Stimulated activated CD4-positive, alpha-beta T cell treated with anti-CD3 and anti-CD28 coated beads, Interleukin-2, amount 100 ng/mL, for 48 hours (primary cell): ENCODE measurements around the gene EHBP1.
"Not testable (repeated sequence)": the region's sequence is repeated elsewhere in the genome, so short reads cannot be mapped to it uniquely, and the experiment has no call there.

Source experiments
- DNase-seq, 2 donors: peaks; one replicate each; pipeline ENCODE4 v3.0.0-alpha.2; 2020

The EHBP1 gene

DNA sequence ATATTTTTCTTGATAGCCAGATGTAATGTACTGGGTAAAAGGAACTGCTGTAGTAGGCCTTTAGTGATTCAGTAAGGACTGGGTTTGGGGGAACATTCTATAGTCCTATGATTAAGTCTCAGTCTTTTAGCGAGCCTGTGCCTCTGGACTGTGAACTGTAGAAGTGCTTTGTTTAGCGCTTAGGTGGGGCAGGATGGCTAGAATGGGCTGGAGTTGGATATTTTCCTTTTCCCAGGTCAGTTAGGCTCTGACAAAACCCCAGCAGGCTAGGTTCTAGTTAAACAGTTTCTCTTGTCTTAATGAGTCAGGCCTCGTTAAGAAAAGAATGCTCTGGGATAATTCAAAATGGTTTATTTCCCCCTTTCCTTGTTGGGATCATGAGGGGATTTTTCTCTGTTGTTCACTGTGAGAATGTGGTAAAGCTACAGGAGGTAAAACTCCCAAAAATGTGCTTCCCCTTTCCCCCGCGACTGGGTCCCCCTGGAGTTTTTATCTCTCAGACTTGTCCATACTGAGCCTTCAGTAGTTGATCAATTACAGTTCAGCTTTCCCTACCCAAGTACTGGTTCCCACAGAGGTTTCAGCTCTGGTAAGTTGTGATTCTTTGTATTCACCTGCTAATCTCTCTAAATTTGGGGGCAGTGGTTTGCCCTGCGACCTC is 31.5 kb downstream of the EHBP1 start:
- DNase-seq = no peak

DNA sequence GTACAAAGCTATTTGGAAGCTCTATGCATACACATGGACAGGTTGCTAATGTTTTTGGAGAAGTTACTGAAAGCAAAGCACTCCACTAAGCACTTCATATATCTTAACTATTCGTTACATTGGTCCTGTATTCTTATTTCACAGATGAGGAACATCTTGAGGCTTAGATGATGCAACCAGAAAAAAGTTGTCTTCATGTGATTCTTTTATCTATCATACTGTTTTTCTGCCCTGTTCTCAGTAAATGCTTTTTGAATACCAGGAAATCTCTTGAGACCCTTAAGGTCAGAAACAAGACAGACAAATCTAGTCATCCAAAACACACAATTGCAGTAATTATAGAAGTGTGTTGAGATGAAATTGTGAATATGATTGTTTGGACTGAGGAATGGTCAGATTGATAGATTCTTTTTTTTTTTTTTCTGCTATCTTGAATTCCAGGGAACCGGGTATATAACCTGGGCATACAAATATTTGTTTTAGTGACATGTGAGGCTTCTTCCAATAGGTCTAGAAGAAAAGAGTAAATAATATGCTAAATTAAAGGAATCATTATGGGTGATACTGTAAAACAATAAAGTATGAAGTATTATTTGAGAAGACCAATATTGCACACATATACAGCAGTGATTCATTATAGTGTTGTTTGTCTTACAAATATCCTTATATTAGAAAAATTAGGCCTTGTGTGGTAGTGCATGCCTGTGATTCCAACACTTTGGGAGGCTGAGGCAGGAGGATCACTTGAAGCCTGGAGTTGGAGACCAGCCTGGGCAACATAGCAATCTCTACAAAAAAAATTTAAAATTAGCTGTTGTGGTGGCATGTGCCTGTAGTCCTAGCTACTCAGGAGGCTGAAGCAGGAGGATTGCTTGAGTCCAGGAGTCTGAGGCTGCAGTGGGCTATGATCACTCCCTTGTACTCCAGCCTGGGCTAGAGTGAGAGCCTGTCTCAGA is 33.7 kb downstream of the EHBP1 start:
- DNase-seq = no peak

DNA sequence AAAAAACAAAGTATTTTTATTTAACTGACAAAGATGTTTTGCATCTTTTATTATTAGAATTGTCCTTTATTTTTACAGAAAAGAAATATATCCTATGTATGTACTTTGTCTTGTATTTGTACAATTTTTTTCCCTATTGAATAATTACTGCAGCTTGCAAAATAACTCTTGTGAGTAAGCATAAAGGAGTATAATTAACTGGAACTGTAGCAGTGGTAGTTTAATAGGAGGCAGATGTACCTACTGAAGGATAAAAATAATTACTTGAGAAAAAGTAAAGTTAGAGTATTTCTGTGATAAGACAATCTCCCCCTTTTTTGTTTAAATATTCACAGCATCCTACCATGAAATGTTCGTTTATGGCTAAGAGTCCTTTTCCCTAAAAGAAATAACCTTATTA is 34.7 kb downstream of the EHBP1 start:
- DNase-seq = no peak

DNA sequence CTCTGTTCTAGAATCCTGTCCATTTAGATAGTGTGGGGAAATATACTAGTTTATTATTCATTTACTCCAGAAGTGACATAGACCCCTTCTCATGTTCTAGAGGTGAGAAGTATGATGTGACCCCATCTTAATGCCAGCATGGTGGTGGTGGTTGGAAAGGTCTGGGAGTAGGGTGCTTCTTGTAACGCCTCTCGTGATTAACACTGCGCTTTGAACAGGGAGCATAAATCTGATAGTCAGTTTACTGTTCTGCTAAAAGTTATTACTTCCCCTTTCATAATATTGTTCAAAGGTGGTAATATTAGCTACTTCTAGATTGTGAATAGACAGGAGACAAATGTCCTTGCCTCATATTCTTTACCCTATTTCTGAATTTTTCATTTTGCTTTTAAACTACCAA is 35.6 kb downstream of the EHBP1 start:
- DNase-seq = no peak

DNA sequence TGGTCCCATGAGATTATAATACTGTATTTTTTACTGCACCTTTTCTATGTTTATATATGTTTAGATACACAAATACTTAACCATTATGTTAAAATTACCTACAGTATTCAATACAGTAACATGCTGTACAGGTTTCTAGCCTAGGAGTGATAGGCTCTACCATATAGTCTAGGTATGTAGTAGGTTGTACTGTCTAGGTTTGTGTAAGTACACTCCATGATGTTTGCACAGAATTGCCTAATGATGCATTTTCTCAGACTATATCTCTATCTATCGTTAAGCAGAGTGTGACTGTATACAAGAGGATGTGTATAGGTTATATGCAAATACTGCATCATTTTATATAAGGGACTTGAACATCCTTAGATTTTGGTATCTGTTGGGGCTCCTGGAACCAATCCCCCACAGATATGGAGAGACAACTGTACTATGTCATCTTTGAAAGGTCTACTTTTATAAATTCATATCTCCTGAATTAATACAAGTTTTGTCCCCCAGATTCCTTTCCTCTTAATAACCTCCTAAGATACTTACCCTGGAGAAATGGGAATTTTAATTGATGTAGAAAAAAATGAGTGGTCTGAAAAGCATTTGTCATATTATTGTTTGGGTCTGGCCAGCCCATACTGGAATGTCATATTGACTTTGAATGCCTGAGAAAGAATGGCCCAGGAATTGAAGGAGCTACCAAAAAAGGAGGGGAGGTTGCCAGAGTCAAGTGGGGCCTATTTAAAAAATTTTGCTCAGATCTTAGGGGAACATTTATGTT is 36.6 kb downstream of the EHBP1 start:
- DNase-seq = no peak

DNA sequence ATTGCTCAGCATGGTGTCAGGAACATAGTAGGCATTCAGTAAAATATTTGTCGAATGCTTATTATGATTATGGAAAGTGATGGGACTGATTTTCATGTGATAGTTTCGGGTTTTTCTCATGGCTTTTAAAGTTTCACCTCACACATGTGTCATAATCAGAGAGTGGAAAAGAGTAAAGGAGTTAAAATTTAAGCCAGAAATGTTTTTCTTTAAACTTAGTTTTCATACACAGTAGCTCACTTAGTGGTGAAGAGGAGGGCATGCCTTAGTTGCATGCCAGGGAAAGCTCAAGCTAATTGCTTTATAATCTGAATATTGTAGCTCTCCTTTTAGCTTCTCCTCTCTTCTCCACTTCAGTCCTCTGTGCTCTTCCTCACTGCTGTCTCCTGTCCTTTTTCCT is 38.0 kb downstream of the EHBP1 start:
- DNase-seq = no peak

DNA sequence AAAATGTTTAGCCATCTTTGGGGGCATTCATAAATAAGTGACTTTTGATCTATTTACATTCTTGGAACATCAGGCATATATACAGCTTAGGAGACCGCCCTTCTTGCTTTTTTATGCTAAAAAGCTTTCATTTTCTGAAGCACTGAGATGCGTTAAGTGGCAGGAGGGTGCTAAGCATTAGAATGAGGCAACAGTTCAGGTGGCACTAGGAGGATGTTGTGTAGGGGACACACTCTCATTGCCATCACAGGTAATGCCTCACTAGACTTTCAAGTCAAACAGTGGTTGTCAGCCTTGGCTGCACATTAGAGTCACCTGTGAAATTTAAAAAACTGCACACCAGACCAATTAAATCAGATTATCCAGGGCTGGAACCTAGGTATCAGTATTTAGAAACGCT is 39.1 kb downstream of the EHBP1 start:
- no peak for DNase-seq

DNA sequence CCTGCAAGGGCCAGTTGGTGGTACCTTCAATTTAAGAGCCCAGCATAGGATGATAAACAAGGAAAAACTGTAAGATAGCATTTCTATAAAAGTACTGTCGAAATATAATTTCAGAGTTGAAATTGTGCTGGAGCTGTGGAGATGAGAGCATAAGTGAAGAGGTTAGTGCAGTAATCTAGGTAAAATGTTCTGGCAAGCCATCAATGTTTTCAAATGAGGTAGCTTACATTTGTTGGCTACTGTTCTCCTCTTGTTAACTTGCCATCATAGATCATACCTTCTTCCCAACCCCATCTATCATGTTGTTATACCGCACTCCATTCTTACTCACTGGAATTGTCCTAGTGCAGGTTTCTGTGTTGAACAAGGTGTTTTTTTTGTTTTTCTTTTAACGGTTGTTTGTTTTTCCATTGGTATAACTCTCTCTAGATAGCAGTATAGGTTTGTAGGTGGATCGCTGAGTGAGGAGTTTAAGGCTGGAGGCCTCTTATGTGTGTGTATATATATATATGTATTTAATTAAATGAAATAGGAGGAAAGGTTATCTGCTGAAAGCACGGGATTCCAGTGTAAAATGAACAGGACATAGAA is 40.5 kb downstream of the EHBP1 start:
- no peak for DNase-seq

DNA sequence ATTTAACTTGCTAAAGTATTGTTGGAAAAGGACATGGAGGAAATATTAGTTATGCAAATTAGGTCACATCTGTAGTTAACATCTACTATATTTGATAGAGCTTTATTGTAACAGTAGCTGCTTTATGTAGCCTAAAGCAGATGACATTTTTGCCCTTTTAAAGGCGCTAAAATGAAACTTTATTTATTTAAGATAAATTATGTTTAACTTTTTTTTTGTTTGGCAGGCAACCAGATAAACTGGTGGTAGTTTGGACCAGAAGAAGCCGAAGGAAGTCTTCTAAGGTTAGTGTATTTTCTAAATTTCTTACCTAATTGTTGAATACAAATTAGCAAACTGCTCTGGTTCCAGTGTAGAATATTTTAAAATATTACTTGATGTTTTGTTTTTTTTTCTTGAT is 41.7 kb downstream of the EHBP1 start:
- DNase-seq = no peak

DNA sequence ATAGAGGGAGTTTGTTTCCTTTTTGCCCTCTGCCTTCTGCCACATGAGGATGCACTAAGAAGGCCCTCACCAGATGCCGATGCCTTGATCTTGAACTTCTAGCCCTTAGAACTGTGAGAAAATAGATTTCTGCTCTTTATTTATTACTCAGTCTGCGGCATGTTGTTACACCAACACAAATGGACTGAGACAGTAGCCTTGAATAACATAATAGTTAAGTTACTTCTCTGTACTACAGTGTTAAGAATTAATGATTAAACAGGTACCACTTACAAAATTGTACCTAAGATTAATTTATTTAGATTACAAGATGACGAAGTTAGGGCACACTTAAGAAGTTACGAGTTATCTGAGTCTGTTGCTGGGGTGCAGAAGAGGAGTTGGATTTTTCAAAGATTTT is 42.4 kb downstream of the EHBP1 start:
- DNase-seq = no peak

DNA sequence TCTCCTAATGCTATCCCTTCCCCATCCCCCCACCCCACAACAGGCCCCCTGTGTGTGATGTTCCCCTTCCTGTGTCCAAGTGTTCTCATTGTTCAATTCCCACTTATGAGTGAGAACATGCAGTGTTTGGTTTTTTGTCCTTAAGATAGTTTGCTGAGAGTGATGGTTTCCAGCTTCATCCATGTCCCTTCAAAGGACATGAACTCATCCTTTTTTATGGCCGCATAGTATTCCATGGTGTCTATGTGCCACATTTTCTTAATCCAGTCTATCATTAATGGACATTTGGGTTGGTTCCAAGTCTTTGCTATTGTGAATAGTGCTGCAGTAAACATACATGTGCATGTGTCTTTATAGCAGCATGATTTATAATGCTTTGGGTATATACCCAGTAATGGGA is 43.6 kb downstream of the EHBP1 start:
- not testable (repeated sequence) for DNase-seq

DNA sequence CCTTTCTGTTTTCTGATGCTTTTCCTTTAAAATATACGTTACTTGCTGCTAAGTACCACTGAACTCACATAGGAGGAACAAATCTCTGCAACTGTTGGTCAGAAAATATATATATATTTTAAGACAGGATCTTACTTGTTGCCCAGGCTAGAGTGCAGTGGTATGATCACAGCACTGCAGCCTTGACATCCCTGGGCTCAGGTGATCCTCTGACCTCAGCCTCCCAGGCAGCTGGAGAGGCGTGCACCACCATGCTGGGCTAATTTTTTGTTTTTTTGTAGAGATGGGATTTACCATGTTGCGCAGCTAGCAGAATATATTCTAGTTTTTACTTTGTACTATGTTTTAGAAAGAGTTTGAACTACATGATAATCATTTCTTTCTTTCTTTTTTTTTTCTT is 51.5 kb downstream of the EHBP1 start:
- DNase-seq = no peak

DNA sequence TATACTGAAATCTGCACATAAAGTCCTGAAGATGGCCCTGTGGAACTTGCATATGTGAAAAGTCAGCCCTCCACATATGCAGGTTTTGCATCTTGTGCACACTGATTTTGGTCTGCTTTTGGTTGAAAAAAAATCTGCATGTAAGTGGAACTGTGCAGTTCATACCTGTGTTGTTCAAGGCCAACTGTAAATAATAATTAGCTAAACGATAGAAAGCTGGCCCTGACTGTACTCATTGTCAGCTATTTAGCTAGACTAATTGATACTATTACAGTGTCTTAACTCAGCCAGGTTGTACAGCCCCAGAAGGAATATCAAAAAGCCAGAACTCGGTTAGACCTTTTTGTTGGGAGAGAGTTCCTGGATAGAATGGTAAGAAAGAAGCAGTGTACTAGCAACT is 54.5 kb downstream of the EHBP1 start:
- DNase-seq = no peak

DNA sequence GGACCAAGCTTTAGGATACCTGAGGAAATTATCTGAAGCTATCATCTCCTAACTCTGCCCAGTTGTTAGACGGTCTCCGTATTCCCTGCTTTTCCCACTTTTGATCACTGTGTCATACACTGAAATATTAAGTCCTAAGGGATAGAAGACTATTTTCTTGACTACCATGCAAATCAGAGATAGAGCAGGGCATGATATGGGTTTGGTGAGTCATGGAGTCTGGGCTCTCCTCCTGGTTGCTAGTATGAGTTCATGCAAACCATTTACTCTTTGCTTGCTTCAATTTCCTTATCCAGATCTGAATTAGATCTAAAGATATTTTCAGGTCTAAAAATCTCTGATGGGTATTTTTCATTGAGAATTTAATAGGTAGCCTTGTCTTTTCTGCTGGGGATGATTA is 55.0 kb downstream of the EHBP1 start:
- DNase-seq = no peak

DNA sequence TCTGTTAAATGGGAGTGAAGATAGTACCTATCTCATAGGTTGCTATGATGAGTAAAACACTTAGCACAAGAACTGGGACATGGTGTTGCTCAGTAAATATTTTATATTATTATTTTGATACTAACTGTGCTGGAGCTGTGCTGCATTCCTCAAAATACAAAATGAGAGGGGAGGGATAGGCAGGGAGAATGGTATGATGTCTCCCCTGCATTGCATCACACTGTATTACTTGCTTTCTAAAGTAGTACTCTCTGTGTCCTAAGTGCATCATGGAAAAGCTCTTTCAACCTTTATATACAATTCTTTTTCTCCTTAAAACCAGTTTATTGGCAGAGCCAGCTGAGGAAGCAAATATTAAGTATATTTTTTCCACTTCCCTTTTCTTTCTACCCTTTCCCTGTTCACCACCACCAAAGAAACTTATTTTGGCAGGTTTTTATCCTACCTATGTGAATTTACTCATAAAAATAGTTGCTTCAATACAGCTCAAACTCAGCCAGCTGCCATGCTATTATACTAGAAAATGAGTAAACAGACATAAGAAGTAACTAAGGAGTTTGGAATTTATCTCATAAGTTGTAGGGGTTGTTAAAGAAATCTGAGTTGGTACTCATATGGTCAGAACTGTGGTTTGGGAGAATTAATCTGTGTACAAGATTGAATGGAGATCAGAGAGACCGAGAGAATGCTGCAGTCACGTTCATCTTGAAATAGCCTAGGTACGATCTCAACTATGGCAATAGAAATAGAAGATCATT is 60.3 kb downstream of the EHBP1 start:
- no peak for DNase-seq

DNA sequence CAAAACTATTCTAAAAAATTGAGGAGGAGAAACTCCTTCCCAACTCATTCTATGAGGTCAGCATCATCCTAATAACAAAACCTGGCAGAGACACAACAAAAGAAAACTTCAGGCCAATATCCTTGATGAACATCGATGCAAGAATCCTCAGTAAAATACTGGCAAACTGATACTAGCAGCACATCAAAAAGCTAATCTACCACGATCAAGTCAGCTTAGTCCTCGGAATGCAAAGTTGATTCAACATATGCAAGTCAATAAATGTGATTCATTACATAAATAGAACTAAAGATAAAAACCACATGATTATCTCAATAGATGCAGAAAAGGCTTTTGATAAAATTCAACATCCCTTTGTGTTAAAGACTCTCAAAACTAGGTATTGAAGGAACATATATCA is 63.1 kb downstream of the EHBP1 start:
- no peak for DNase-seq

DNA sequence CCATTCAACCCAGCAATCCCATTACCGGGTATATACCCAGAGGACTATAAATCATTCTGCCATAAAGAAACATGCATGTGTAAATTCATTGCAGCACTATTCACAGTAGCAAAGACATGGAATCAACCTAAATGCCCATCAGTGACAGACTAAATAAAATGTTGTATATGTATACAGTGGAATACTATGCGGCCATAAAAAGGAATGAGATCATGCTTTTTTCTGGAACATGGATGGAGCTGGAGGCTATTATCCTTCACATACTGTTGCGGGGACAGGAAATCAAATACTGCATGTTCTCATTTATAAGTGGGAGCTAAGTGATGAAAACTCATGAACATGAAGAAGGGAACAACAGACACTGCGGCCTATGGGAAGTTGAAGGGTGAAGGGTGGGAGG is 65.1 kb downstream of the EHBP1 start:
- DNase-seq = no peak

DNA sequence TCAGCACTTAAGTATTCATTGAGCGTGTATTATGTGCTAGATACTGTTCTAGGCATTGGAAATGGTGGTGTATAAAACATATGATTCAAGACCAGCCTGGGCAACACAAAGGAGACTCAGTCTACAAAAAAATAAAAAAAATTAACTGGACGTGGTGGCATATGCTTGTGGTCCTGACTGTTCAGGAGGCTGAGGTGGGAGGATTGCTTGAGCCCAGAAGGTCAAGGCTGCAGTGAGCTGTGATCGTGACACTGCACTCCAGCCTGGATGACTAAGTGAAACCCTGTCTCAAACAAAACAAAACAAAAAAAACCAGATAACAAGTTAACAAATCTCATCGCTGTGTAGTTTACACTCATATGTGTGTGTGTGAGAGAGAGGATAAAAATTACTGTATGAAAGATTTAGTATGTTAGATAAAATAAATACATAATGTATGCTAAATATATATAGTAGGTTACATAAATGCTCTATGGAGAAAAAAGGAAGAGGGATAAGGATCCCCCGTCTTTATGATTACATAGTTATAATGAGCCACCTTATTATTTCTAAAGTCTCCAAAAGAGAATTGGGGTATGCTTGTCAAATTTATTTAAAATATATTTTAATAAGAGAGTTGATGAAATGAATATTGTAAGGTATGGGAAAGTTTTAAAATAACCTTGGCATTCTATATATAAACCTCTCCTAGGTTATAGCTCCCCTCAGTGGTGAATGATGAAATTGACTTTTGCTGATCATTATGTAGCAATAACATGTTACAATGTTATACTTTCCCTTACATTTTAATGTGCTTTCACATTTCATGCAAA is 69.2 kb downstream of the EHBP1 start:
- peak in 1 of 2 donors; percentile 7 for DNase-seq

DNA sequence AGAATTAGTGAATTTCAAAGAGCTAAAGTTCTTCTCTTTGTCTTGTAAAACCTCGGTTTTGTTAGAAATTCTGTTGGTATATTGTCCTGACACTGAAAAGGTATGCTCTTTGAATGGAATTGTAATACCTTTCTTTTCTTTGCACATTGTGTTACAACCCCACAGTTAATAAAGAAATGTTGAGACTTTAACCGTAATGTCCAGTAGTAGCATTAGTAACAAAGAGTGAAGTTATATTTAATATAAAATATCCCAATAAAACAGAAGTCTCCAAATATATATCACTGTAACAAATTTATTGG is 69.8 kb downstream of the EHBP1 start:
- no peak for DNase-seq

DNA sequence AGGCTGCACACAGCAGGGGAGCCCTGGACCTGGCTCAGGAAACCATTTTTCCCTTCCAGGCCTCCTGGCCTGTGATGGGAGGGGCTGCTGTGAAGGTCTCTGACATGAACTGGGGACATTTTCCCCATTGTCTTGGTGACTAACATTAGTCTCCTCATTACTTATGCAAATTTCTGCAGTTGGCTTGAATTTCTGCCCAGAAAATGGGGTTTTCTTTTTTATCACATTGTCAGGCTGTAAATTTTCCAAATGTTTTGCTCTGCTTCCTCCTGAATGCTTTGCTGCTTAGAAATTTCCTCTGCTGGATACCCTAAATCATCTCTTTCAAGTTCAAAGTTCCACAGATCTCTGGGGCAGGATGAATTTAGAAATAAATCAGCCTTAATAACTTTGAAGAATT is 78.2 kb downstream of the EHBP1 start:
- no peak for DNase-seq

DNA sequence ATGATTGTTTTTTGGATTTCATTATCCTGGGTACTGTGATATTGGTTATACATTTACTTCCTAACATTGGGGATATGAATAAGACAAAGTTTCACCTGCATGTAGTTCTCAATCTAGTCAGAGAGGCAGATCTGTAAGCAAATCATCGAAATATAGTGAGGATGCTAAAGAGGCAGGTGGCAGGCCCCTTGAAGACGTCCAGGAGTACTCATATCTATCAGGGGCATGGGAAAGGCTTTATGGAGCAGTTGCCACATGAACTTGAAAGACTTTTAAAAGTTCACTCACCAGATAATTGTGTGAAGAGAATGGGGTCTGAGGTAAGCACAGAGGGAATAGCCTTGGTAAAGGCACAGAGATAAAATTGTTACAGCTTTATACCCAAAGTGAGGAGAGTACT is 78.8 kb downstream of the EHBP1 start:
- DNase-seq = no peak

DNA sequence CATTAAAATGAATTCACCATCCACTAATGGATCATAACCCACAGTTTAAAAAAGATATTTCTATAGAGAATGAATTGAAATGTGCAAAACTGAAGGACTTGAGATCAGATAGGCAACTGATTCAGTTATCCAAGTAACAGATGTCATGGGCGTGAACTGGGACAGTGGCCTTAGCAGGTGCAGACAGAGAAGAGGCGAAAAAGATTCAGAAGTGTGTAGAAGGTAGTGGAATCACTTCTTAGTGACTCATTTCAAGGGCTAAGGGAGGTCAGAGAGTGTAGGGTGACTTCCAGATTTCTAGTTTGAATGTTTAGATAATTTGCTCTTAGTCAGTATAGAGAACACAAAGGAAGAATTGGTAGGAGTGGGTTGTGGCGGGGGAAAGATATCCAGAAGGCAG is 79.7 kb downstream of the EHBP1 start:
- DNase-seq = no peak
